ENCODE data around the gene SMIM38. TPM values are rescaled to one million over a fixed set of nuclear protein-coding genes. Genes with fewer than 3 reads are reported as not detected.

Gene SMIM38
- total and polyA plus RNA-seq, 9 of the 15 experiments (the other 6 are each of a cell fraction or from before 2014, with no cell fraction given), result 0.07 to 1.2 (median 0.21) TPM; not detected in 2

DNA sequence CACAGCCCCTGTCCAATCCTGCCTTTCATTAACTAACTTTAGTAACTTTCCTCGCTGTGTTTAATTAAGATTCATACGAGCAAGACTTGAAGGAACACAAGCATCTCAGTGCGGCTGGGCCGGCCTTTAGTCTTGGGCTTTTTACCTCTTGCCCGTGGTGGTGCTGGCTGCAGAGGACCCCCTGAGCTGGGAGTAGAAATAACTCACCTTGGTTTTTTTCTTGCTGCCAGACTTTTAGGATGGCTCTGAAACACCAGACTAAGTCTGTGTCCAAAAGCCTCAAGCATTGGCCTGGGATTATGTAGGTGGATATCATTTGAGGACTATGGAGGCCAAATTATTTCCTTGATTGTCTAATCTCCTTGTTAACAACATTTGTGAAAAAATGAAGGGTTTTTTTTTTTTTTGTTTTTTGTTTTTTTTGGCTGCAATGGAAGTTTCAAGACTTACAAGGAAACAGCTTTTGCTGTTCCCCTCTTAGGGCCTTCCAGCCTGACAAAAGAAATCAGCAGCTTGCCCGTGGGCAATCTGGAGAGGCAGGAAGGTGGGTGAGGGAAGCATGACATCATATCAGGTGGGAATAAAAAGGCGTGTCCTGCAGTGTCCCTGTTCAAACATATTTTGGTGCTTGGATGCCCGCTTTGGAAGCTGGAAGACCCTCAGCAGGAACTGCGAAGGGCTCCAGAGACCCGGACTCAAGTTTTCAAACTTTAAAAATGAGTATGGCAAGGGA lies 44.0 kb downstream of the SMIM38 start:
- intact Hi-C loops (cut with micrococcal nuclease), result no loop called here
- DNase-seq (ENCODE audit: extremely low read depth in 1 of 4, low spot score in 3 of 4) (no peak), FAIRE-seq (no peak), ATAC-seq (no peak)
- ChIA-PET POLR2A (interaction anchor here (0.8 kb wide), 1 partner anchor 237 kb away, joined by 3 read pairs; no protein-coding TSS in a partner anchor), CTCF (ENCODE audit: low intra/inter-chr PET ratio) (no interaction called here)
- Histone ChIP-seq H3K9me3 (replicated peaks; ENCODE audit: control insufficient read depth, insufficient read depth, low read depth, low read length) (no peaks in the 10 kb centered on the region), H3K9ac (ENCODE audit: insufficient read depth in 1 of 2, low read depth in 2 of 2, low read length in 2 of 2) (no peak overlapping the region), H3K4me2 (ENCODE audit: insufficient read depth, low read length) (no peak overlapping the region), H3K27ac (ENCODE audit: extremely low read depth, low read depth, low read length) (no peak overlapping the region), H3K4me3 (no peak overlapping the region), H2AFZ (ENCODE audit: low read depth, low read length) (no peak overlapping the region), H3K36me3 (ENCODE audit: control insufficient read depth, insufficient read depth, low read length) (no peaks in the 10 kb centered on the region), H3K4me1 (replicated peaks in 1 of 2; ENCODE audit: control insufficient read depth in 2 of 2, insufficient read depth in 2 of 2, low read length in 2 of 2) (peaks cover 0 to 12% of the 10 kb centered on the region in 2 experiments; a peak in 2 of 5 replicates), H3K9me1 (ENCODE audit: control insufficient read depth, insufficient read depth, low read length) (no peaks in the 10 kb centered on the region), H4K20me1 (replicated peaks; ENCODE audit: control insufficient read depth, insufficient read depth, low read length) (peaks cover 6% of the 10 kb centered on the region), H3K79me2 (ENCODE audit: control insufficient read depth, insufficient read depth, low read length) (no peaks in the 10 kb centered on the region), H3K27me3 (ENCODE audit: control insufficient read depth in 2 of 2, insufficient read depth in 2 of 2, low read length in 2 of 2) (peaks cover 34 to 75% of the 10 kb centered on the region in 2 experiments)
- 2% methylated on average over 10 of the region's 10 CpGs for WGBS (ENCODE audit: insufficient coverage, low coverage, missing lambda C conversion rate)
- no peak for TF ChIP-seq ZNF696 (CRISPR knock-in tag; conservative IDR thresholded peaks at IDR 0.05)
- TF ChIP-seq ZNF253 (CRISPR knock-in tag; conservative IDR thresholded peaks at IDR 0.05), result no peak
- TF ChIP-seq POLR3A (IDR thresholded peaks at IDR 0.05; ENCODE audit: borderline replicate concordance, extremely low read depth, insufficient read depth, insufficient read length), result no peak
- no peak for TF ChIP-seq C11orf30 (IDR thresholded peaks at IDR 0.05; ENCODE audit: low read depth)
- TF ChIP-seq, protein P1, sequence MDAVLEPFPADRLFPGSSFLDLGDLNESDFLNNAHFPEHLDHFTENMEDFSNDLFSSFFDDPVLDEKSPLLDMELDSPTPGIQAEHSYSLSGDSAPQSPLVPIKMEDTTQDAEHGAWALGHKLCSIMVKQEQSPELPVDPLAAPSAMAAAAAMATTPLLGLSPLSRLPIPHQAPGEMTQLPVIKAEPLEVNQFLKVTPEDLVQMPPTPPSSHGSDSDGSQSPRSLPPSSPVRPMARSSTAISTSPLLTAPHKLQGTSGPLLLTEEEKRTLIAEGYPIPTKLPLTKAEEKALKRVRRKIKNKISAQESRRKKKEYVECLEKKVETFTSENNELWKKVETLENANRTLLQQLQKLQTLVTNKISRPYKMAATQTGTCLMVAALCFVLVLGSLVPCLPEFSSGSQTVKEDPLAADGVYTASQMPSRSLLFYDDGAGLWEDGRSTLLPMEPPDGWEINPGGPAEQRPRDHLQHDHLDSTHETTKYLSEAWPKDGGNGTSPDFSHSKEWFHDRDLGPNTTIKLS (IDR thresholded peaks at IDR 0.05; ENCODE audit: borderline replicate concordance, low read depth), result no peak
- no peak for TF ChIP-seq ZFPM2 (CRISPR knock-in tag; IDR thresholded peaks at IDR 0.05)
- no peak for TF ChIP-seq SMAD4 (CRISPR knock-in tag; conservative IDR thresholded peaks at IDR 0.05)
- TF ChIP-seq GABPB2 (CRISPR knock-in tag; conservative IDR thresholded peaks at IDR 0.05), result no peak
- TF ChIP-seq PHB2 (IDR thresholded peaks at IDR 0.05; ENCODE audit: low read depth), result no peak
- TF ChIP-seq ZNF143 (CRISPR knock-in tag; IDR thresholded peaks at IDR 0.05), result no peak
- TF ChIP-seq, protein P2, sequence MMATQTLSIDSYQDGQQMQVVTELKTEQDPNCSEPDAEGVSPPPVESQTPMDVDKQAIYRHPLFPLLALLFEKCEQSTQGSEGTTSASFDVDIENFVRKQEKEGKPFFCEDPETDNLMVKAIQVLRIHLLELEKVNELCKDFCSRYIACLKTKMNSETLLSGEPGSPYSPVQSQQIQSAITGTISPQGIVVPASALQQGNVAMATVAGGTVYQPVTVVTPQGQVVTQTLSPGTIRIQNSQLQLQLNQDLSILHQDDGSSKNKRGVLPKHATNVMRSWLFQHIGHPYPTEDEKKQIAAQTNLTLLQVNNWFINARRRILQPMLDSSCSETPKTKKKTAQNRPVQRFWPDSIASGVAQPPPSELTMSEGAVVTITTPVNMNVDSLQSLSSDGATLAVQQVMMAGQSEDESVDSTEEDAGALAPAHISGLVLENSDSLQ (IDR thresholded peaks at IDR 0.05), result no peak
- no peak for TF ChIP-seq ZNF311 (CRISPR knock-in tag; IDR thresholded peaks at IDR 0.05)
- TF ChIP-seq, protein P3, sequence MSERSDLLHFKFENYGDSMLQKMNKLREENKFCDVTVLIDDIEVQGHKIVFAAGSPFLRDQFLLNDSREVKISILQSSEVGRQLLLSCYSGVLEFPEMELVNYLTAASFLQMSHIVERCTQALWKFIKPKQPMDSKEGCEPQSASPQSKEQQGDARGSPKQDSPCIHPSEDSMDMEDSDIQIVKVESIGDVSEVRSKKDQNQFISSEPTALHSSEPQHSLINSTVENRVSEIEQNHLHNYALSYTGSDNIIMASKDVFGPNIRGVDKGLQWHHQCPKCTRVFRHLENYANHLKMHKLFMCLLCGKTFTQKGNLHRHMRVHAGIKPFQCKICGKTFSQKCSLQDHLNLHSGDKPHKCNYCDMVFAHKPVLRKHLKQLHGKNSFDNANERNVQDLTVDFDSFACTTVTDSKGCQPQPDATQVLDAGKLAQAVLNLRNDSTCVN (CRISPR knock-in tag; IDR thresholded peaks at IDR 0.05), result no peak
- no peak for TF ChIP-seq SRSF7 (optimal IDR thresholded peaks at IDR 0.05; ENCODE audit: low read depth, low read length)
- TF ChIP-seq NFYB (IDR thresholded peaks at IDR 0.05; ENCODE audit: extremely low read depth, insufficient read length), result no peak
- TF ChIP-seq ZKSCAN1 (IDR thresholded peaks at IDR 0.05; ENCODE audit: low read depth, low read length), result no peak
- TF ChIP-seq ZNF436 (CRISPR knock-in tag; IDR thresholded peaks at IDR 0.05), result no peak
- no TSS peak for BruUV-seq (replicated peaks)
- in situ Hi-C loops (cut with MboI), result no loop called here
